ENCODE measurements around the gene PARP2. TPM values are rescaled to one million over a fixed set of nuclear protein-coding genes. Genes with fewer than 3 reads are reported as not detected.

The PARP2 gene
- total RNA-seq, 1 experiment from 2014 or later = 17.5 TPM

DNA sequence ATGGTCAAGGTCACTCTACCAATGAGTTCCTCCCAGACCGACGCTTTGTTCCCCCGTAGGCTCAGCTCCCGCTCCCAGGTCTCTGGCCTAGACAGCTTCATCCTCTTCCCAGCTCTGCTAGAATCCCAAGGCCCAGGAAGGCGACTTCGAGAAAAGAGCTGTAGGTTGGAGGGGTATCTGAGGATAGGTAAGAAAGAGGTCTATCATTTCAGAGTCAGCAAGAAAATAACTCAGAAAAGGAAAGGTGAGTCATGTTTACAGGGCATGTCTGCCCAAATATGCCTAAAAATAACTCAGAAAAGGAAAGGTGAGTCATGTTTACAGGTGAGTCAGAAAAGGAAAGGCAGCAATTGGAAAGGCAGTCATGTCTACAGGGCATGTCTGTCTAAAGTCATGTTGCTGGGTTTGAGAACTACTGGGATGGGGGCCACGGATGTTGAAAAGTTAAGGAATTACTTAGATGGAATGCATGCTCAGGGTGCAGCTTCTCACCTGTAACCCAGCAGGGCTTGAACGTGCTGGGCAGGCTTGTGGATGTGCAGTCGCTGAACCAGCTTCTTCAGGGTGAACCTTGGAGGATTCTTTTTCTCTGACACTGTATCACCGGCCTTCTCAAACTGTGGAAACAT, 57.6 kb downstream of the PARP2 start:
- peak; percentile 60 for DNase-seq (ENCODE audit: low spot score)

DNA sequence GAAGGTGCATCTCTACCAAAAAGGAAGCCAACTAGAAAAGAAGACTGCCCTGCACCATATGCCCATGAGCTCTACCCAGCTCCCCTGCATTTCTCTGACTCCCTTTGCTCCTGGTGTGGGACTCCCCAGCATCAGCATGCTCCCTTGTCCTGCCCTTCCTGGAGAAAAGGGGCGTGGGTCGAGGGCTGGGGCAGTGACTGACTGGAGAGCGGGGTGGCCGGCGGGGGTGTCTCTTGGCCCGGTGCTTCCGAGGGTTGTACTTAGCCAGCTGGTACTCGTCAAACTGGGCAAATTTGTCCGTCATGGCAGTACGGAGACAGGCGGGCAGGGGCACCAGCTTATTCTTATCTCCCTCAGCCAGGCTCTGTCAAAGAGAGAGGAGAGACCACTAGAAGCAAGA, 60.1 kb downstream of the PARP2 start:
- DNase-seq (ENCODE audit: low spot score) = no peak

Other genes with a start within 250 kb of the PARP2 start
- gene OR4K17, start 232.9 kb upstream of the PARP2 start, total RNA-seq (2014; rRNA removed; shearing (Covaris generic)) = not detected in 2 replicates
- gene OR4N5, start 204.8 kb upstream of the PARP2 start, total RNA-seq (2014; rRNA removed; shearing (Covaris generic)) = not detected in 2 replicates
- not detected in 2 replicates for gene OR11G2, start 152.7 kb upstream of the PARP2 start, total RNA-seq (2014; rRNA removed; shearing (Covaris generic))
- gene OR11H6, start 119.9 kb upstream of the PARP2 start, total RNA-seq (2014; rRNA removed; shearing (Covaris generic)) = not detected in 2 replicates
- gene OR11H7, start 114.7 kb upstream of the PARP2 start, total RNA-seq (2014; rRNA removed; shearing (Covaris generic)) = not detected in 2 replicates
- gene OR11H4, start 104.3 kb upstream of the PARP2 start, total RNA-seq (2014; rRNA removed; shearing (Covaris generic)) = not detected in 2 replicates
- gene TTC5, start 37.7 kb upstream of the PARP2 start, total RNA-seq (2014; rRNA removed; shearing (Covaris generic)) = 10.6 and 16.8 TPM in 2 replicates
- gene CCNB1IP1, start 10.4 kb upstream of the PARP2 start, total RNA-seq (2014; rRNA removed; shearing (Covaris generic)) = 28.6 and 30.3 TPM in 2 replicates
- gene TEP1, start 69.9 kb downstream of the PARP2 start, total RNA-seq (2014; rRNA removed; shearing (Covaris generic)) = 4.8 and 9.0 TPM in 2 replicates
- gene KLHL33, start 92.5 kb downstream of the PARP2 start, total RNA-seq (2014; rRNA removed; shearing (Covaris generic)) = not detected in 2 replicates
- gene OSGEP, start 111.2 kb downstream of the PARP2 start, total RNA-seq (2014; rRNA removed; shearing (Covaris generic)) = 33.2 and 54.4 TPM in 2 replicates
- 96.7 and 99.1 TPM in 2 replicates for gene APEX1, start 111.6 kb downstream of the PARP2 start, total RNA-seq (2014; rRNA removed; shearing (Covaris generic))
- gene PIP4P1, start 117.8 kb downstream of the PARP2 start, total RNA-seq (2014; rRNA removed; shearing (Covaris generic)) = 13.5 and 18.7 TPM in 2 replicates
- gene PNP, start 125.8 kb downstream of the PARP2 start, total RNA-seq (2014; rRNA removed; shearing (Covaris generic)) = 41.8 and 43.5 TPM in 2 replicates
- gene RNASE10, start 161.9 kb downstream of the PARP2 start, total RNA-seq (2014; rRNA removed; shearing (Covaris generic)) = not detected in 2 replicates
- not detected in 2 replicates for gene RNASE9, start 217.4 kb downstream of the PARP2 start, total RNA-seq (2014; rRNA removed; shearing (Covaris generic))
- gene RNASE11, start 244.4 kb downstream of the PARP2 start, total RNA-seq (2014; rRNA removed; shearing (Covaris generic)) = not detected in 2 replicates
- gene RNASE12, start 247.7 kb downstream of the PARP2 start, total RNA-seq (2014; rRNA removed; shearing (Covaris generic)) = not detected in 2 replicates

All from A172 (cell line).